Rectal smooth muscle tissue (tissue), 1 donor: Measurements from ENCODE around the gene IFT122.

Source experiments
- H3K27ac ChIP-seq: one replicate; pipeline ENCODE4 v1.7.0; 2013; ENCODE audit warnings: low read depth, low read length, inconsistent platforms
- H3K27me3 ChIP-seq: one replicate; pipeline ENCODE4 v1.7.0; 2013; ENCODE audit warnings: low read length; ENCODE audit not compliant: control insufficient read depth, insufficient read depth
- H3K36me3 ChIP-seq: one replicate; pipeline ENCODE4 v1.7.0; 2013; ENCODE audit warnings: low read length; ENCODE audit not compliant: control insufficient read depth, insufficient read depth
- H3K4me1 ChIP-seq: one replicate; pipeline ENCODE4 v1.7.0; 2013; ENCODE audit warnings: low read length; ENCODE audit not compliant: control insufficient read depth, insufficient read depth
- H3K4me3 ChIP-seq: one replicate; pipeline ENCODE4 v1.7.0; 2013; ENCODE audit warnings: low read length
- H3K9ac ChIP-seq: one replicate; pipeline ENCODE4 v1.7.0; 2013; ENCODE audit warnings: low read length

Gene IFT122

DNA sequence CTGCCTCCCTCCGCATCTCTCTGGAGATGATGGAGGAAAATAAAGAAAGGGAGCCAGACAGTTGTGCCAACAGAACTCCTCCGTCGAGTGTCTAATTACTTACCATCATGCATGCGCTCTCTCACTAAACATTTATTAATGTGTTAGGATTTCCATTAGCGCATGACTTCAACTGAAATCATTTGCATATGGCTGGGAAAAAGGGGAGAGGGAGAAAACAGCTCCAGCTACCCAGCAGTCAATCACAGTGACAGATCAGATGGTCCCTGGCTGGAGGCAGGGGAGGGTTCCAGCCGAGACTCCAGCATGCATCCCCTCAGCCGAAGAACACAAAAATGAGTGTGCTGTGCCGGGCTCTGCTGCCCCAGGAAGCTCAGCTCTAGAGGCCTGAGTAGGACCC lies 81.6 kb downstream of the IFT122 start:
- peaks cover 2% of the 10 kb centered on the region for H3K36me3 ChIP-seq
- H3K27ac ChIP-seq = no peak overlapping the region
- H3K4me1 ChIP-seq = no peaks in the 10 kb centered on the region
- no peak overlapping the region for H3K9ac ChIP-seq
- H3K27me3 ChIP-seq = no peaks in the 10 kb centered on the region
- H3K4me3 ChIP-seq = no peak overlapping the region

- H3K27me3 ChIP-seq = no peaks in the 10 kb centered on the region
- no peak overlapping the region for H3K27ac ChIP-seq
- H3K4me1 ChIP-seq = no peaks in the 10 kb centered on the region
- H3K36me3 ChIP-seq = no peaks in the 10 kb centered on the region
- no peak overlapping the region for H3K4me3 ChIP-seq
- H3K9ac ChIP-seq = no peak overlapping the region
These were observed 82.9 kb downstream of the IFT122 start for GRCh38 chr3:129522953-129523352.

DNA sequence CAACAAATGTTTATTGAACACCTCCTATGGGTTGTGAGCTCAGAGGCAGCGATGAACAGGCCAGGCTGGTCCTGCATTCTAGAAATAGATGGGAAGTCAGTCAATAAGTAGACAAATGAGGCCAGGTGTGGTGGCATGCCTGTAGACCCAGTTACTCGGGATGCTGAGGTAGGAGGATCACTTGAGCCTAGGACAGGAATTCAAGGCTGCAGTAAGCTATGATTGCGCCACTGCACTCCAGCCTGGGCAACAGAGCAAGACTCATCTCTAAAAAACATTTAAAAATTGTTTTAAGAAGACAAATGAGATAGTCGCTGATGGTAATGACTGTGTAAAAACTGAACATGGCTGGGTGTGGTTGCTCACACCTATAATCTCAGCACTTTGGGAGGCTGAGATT lies 84.1 kb downstream of the IFT122 start:
- H3K36me3 ChIP-seq = no peaks in the 10 kb centered on the region
- no peak overlapping the region for H3K9ac ChIP-seq
- H3K4me1 ChIP-seq = no peaks in the 10 kb centered on the region
- no peaks in the 10 kb centered on the region for H3K27me3 ChIP-seq
- H3K4me3 ChIP-seq = no peak overlapping the region
- H3K27ac ChIP-seq = no peak overlapping the region

DNA sequence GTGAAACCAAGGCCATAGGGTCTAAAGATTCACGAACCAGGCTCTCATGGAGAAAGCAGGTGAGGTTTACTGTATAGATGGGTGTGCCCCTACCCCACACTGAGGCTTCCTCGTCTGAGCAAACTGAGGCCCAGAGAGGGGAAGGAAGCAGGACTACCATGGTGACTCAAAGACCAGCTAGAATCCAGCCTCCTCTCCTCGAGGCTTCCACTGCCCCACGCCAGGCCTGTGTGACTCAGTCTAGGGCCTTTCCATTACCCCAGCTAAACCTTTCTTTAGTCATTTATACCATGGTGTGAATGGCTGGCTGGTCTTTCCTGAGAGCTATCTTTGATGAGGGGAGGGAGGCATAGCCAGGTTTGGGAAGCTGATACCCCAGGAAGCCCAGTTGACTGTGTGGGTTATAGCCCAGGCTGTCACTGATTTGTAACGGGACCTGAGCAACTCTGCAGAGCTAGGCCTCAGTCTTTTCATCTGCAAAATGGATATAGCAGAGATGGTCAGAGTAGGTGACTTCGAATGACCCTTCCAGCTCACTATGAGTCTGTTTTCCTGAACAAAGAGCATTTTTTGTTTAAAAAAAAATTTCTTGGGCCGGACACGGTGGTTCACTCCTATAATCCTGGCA lies 85.4 kb downstream of the IFT122 start:
- no peak overlapping the region for H3K4me3 ChIP-seq
- no peak overlapping the region for H3K9ac ChIP-seq
- H3K27ac ChIP-seq = no peak overlapping the region
- H3K27me3 ChIP-seq = no peaks in the 10 kb centered on the region
- H3K4me1 ChIP-seq = no peaks in the 10 kb centered on the region
- no peaks in the 10 kb centered on the region for H3K36me3 ChIP-seq

DNA sequence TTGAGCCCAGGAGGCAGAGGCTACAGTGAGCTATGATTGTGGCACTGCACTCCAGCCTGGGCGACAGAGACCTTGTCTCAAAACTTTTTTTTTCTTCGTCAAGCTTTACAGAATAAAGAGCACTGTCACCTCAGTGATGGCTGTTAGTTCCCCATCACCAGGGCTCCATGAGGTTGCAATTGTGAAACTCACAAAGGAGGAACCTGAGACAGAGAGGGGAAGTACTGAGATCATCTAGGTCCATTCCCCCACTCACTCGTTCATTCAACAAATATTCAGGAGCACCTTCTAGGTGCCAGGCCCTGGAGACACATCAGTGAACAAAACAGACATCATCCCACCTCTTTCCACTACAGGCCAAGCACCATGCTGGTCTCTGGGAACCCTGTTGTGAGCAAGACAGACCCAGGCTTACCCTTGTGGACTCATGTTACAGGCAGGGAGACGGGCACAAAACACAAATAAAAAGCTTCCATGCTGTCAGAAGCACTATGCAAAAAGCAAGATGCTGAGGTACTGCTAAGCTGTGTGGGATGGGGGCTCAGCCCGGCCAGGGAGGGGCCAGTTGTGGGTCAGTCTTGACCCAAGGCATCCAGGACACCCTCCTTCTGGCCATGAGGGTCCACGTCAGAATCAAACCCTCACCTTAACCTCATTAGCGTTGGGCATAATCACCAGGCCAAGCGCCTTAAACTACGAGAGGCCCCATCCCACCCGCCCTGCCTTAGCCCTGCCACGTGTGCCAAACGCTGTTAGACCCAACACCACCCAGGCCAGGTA lies 86.3 kb downstream of the IFT122 start:
- Histone ChIP-seq H3K27ac (no peak overlapping the region), H3K4me3 (no peak overlapping the region), H3K27me3 (no peaks in the 10 kb centered on the region), H3K4me1 (no peaks in the 10 kb centered on the region), H3K9ac (no peak overlapping the region), H3K36me3 (no peaks in the 10 kb centered on the region)

DNA sequence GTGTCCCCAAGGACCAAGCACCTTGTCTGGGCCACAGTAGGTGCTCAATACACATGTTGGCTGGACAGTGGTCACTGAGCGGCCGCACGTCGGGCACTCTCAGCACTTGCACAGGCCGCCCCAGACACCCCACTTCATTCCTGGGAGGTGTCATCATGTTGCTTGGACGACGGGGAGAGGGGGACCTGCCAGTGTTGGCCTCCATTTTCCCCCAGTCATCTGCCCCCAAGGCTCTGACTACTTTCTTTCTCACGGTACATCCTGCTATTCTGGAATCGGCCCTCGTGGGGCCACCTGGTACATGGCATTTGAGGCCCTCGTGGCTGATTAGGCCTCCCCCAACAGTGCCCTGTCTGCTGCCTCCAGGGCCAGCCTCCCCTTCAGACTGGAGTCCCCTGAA lies 87.2 kb downstream of the IFT122 start:
- Histone ChIP-seq H3K27me3 (no peaks in the 10 kb centered on the region), H3K9ac (no peak overlapping the region), H3K27ac (no peak overlapping the region), H3K4me3 (no peak overlapping the region), H3K4me1 (no peaks in the 10 kb centered on the region), H3K36me3 (no peaks in the 10 kb centered on the region)

DNA sequence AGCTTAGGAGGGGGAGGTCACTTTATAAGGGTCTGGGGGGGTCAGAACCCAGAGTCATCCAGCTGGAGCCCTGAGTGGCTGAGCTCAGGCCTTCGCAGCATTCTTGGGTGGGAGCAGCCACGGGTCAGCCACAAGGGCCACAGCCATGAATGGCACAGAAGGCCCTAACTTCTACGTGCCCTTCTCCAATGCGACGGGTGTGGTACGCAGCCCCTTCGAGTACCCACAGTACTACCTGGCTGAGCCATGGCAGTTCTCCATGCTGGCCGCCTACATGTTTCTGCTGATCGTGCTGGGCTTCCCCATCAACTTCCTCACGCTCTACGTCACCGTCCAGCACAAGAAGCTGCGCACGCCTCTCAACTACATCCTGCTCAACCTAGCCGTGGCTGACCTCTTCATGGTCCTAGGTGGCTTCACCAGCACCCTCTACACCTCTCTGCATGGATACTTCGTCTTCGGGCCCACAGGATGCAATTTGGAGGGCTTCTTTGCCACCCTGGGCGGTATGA lies 88.6 kb downstream of the IFT122 start, which contains the start of gene RHO:
TSS of gene RHO (plus strand) at position 51 of the 512 bp plus-strand sequence. CDS start at position 146, 95 bp downstream.
- no peak within 1 kb of the TSS for H3K27ac ChIP-seq
- H3K4me3 ChIP-seq = no peak within 1 kb of the TSS
- H3K4me1 ChIP-seq = no peaks in the 10 kb centered on the region
- H3K27me3 ChIP-seq = no peaks in the 10 kb centered on the region
- H3K9ac ChIP-seq = no peak within 1 kb of the TSS
- H3K36me3 ChIP-seq = no peaks in the 10 kb centered on the region

GRCh38 chr3:129529436-129530210 lies 89.6 kb downstream of the IFT122 start:
- Histone ChIP-seq H3K27me3 (no peaks in the 10 kb centered on the region), H3K27ac (no peak overlapping the region), H3K9ac (no peak overlapping the region), H3K4me1 (no peaks in the 10 kb centered on the region), H3K36me3 (no peaks in the 10 kb centered on the region), H3K4me3 (no peak overlapping the region)

- no peaks in the 10 kb centered on the region for H3K4me1 ChIP-seq
- H3K4me3 ChIP-seq = no peak overlapping the region
- no peaks in the 10 kb centered on the region for H3K27me3 ChIP-seq
- H3K9ac ChIP-seq = no peak overlapping the region
- H3K36me3 ChIP-seq = no peaks in the 10 kb centered on the region
- no peak overlapping the region for H3K27ac ChIP-seq
These were observed 90.3 kb downstream of the IFT122 start for GRCh38 chr3:129530251-129530791.

DNA sequence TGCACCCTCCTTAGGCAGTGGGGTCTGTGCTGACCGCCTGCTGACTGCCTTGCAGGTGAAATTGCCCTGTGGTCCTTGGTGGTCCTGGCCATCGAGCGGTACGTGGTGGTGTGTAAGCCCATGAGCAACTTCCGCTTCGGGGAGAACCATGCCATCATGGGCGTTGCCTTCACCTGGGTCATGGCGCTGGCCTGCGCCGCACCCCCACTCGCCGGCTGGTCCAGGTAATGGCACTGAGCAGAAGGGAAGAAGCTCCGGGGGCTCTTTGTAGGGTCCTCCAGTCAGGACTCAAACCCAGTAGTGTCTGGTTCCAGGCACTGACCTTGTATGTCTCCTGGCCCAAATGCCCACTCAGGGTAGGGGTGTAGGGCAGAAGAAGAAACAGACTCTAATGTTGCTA lies 90.8 kb downstream of the IFT122 start:
- H3K27ac ChIP-seq = no peak overlapping the region
- H3K4me3 ChIP-seq = no peak overlapping the region
- H3K9ac ChIP-seq = no peak overlapping the region
- no peaks in the 10 kb centered on the region for H3K4me1 ChIP-seq
- no peaks in the 10 kb centered on the region for H3K36me3 ChIP-seq
- no peaks in the 10 kb centered on the region for H3K27me3 ChIP-seq

GRCh38 chr3:129531699-129532098 lies 91.7 kb downstream of the IFT122 start:
- Histone ChIP-seq H3K9ac (no peak overlapping the region), H3K36me3 (no peaks in the 10 kb centered on the region), H3K27ac (no peak overlapping the region), H3K27me3 (no peaks in the 10 kb centered on the region), H3K4me1 (no peaks in the 10 kb centered on the region), H3K4me3 (no peak overlapping the region)

DNA sequence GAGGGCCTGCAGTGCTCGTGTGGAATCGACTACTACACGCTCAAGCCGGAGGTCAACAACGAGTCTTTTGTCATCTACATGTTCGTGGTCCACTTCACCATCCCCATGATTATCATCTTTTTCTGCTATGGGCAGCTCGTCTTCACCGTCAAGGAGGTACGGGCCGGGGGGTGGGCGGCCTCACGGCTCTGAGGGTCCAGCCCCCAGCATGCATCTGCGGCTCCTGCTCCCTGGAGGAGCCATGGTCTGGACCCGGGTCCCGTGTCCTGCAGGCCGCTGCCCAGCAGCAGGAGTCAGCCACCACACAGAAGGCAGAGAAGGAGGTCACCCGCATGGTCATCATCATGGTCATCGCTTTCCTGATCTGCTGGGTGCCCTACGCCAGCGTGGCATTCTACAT lies 92.2 kb downstream of the IFT122 start:
- Histone ChIP-seq H3K36me3 (no peaks in the 10 kb centered on the region), H3K27me3 (no peaks in the 10 kb centered on the region), H3K4me1 (no peaks in the 10 kb centered on the region), H3K4me3 (no peak overlapping the region), H3K27ac (no peak overlapping the region), H3K9ac (no peak overlapping the region)
